Measurements from ENCODE around the gene TXNRD2.

DNA sequence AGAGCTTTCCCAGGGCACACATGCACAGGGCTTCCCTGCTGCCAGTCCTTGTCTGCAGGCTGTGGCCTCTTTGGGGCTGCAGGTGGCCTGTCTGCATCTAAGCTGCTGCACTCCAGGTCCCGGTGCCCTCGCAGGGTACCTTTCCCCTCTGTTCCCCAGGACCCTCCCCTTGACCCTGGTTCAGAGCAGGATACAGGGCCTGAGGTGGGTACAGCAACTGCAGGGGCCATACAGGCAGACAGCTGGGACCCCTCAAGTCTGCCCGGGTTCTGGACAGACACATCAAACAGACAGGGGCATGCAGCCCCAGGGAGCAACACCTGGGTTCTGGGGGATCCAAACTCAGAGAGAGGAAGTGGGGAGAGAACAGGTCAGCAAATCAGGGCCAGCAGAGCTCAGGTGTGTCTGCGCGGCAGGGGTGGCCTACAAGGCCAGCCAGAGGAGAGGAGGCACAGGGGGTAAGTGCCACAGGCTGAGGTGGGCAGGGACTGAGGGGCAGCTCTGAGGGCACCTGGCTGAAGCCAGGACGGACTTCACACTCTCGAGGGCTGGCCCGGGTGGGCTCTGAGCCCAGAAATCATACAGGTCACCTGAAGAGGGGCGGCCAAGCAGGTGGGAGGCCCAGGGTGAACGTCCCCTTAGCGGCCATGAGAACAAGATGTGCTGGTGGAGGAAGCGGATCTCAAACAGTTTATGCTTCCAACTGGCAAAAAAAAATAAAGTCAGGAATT, 29.9 kb downstream of the TXNRD2 start:
- TF ChIP-seq, protein P1, sequence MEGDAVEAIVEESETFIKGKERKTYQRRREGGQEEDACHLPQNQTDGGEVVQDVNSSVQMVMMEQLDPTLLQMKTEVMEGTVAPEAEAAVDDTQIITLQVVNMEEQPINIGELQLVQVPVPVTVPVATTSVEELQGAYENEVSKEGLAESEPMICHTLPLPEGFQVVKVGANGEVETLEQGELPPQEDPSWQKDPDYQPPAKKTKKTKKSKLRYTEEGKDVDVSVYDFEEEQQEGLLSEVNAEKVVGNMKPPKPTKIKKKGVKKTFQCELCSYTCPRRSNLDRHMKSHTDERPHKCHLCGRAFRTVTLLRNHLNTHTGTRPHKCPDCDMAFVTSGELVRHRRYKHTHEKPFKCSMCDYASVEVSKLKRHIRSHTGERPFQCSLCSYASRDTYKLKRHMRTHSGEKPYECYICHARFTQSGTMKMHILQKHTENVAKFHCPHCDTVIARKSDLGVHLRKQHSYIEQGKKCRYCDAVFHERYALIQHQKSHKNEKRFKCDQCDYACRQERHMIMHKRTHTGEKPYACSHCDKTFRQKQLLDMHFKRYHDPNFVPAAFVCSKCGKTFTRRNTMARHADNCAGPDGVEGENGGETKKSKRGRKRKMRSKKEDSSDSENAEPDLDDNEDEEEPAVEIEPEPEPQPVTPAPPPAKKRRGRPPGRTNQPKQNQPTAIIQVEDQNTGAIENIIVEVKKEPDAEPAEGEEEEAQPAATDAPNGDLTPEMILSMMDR (IDR thresholded peaks at IDR 0.05) = no peak
- TF ChIP-seq POLR2A (IDR thresholded peaks at IDR 0.05) = no peak
